NCI-H69 (cell line): ENCODE results near the gene NEMP1.
"Not testable (repeated sequence)": the region's sequence is repeated elsewhere in the genome, so short reads cannot be mapped to it uniquely, and the experiment has no call there.

ENCODE experiments used
- DNase-seq: peaks from one replicate; lab custom pipeline; 2025; lab: John Stamatoyannopoulos, UW

Gene NEMP1

GRCh38 chr12:57078519-57079404, at the start of gene NEMP1:
TSS of gene NEMP1 (minus strand) at chr12:57078791. CDS start at chr12:57078745, 46 bp downstream.
- DNase-seq, result peak; percentile 100

DNA sequence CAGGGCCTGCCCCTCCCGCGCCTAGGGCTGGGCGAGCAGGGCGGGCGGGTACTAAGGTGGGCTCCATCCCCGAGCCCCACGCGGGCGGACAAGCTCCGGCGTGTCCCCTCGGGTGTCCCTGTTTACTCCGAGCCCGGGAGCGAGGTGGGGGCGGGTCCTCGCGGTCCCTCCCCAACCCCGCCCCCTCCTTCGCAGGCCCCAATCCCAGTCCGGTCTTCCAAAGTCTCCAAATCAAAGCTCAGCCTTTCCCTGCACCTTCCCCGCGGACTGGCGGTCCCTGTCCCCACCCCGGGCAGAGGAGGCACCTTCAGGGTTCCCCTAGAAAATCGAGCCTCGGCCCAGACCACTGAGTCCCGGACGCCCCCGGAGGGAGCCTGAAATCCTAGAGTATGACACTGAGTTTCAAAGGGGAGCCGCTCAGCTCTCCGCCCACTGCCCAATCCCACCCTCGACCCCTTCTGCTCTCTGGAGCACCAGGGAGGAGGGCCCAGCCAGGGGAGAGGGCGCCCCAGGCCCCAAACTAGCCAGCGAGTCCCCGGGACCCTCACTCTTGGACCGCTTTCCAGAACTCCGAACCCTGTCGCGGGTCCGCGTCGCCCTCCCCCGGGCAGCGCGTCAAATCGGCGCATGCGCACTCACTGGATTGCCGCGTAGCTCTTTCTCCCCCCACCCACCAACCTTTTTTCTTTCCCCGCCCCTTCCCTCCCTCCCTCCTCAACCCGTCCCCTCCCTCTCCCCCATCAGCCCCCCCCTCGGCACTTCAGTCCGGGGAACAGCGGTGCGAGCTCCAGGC, 49.3 kb upstream of the NEMP1 start, which contains the start of gene LRP1:
TSS of gene LRP1 (plus strand) at position 758 of the 793 bp plus-strand sequence. CDS start 482 bp downstream, outside the sequence.
- DNase-seq, result peak; percentile 88

GRCh38 chr12:57127101-57127725, 48.6 kb upstream of the NEMP1 start:
- DNase-seq, result peak; percentile 64

DNA sequence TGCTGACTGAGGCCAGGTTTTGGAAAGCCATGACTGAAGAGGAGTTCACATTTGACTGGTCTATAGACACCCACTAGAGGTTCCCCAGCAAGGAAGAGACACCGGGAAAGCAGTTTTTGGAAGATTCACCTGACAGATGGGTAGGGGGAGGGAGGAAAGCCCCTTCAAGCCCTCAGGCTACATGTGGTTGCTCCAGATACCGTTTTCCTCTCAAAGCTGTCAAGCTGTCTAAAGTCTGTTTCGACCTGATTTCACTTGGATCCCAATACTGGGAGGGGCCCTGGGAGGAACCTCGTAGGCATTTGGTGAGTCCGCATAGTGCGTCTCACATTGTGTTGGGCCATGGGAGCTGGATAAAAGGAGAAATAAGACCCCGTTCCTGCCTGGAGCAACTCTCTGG, 48.0 kb upstream of the NEMP1 start:
- peak; percentile 59 for DNase-seq

DNA sequence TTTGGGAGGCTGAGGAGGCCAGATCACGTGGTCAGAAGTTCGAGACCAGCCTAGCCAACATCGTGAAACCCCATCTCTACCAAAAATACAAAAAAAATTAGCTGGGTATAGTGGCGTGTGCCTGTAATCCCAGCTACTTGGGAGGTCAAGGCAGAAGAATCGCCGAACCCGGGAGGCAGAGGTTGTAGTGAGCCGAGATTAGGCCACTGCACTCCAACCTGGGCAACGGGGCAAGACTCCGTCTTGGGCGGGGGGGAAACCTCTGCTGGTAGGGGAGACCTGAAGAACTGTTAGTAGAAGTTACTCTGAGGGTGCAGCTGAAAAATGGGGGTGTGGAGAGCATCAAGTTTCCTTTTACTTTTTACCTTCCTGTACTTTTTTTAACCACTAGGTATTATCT, 47.5 kb upstream of the NEMP1 start:
- DNase-seq, result no peak

GRCh38 chr12:57124261-57124877, 45.8 kb upstream of the NEMP1 start:
- peak; percentile 85 for DNase-seq

- no peak for DNase-seq
These were observed 45.2 kb upstream of the NEMP1 start for GRCh38 chr12:57123813-57124212.

GRCh38 chr12:57120718-57121117, 42.1 kb upstream of the NEMP1 start:
- DNase-seq, result not testable (repeated sequence)

GRCh38 chr12:57119294-57120085, 40.9 kb upstream of the NEMP1 start:
- DNase-seq, result no peak

DNA sequence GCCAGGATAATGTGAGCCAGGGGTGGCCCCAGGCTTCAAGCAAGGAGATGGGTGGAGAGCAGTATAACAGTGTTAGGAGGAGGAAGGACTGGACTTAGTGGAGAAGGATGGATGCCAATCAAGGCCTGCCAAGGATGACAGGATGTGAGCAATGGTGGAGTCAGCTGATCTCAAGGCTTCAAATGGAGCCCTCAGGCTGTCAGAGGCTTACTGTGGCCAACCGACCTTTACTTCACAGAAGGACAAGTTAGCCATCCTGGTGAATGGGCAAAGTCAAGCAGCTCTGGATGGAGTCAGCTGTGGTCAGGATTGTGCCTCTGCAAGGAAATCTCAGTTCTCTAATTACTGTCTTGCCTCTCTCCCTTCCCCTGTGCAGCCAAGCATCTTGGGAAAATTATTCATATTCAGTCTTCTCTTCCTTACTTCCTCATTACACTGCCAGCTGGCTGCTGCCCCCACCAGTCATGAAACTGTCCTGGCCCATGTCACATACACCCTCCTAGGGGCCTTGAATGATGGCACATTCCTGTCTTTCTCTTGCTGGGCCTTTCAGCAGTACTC, 40.2 kb upstream of the NEMP1 start:
- DNase-seq, result no peak

DNA sequence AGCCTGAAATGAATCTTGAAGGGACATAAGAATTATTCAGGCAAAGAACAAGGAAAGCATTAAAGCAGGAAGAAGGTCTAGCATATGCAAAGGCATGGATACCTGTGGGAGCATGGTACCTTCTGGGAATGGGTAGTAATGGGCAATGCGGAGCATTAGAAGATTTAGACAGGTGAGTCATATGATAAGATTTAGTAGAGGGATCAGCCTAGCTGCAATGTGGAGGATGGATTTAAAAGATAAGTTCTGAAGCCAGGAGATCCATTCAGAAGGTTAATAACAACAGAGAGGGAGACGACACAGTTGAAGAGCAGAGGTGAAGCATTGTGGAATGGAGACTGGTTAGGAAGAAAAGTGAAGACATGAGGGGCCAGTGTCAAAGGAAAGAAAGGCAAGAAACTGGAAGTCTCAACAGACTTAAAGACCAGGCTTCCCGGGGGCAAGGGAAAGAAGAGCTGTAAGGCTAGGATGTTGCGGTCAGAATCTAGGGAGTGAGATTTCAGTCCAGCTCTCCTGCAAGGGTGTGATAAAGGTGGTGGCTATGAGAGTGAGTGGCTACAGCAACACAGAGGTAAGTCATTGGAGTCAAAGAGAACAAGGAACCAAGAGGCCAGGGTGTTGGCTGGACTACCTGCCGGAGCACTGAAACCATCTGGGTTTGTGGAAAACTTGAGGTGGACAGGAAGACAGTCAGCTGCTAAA, 38.1 kb upstream of the NEMP1 start:
- no peak for DNase-seq

DNA sequence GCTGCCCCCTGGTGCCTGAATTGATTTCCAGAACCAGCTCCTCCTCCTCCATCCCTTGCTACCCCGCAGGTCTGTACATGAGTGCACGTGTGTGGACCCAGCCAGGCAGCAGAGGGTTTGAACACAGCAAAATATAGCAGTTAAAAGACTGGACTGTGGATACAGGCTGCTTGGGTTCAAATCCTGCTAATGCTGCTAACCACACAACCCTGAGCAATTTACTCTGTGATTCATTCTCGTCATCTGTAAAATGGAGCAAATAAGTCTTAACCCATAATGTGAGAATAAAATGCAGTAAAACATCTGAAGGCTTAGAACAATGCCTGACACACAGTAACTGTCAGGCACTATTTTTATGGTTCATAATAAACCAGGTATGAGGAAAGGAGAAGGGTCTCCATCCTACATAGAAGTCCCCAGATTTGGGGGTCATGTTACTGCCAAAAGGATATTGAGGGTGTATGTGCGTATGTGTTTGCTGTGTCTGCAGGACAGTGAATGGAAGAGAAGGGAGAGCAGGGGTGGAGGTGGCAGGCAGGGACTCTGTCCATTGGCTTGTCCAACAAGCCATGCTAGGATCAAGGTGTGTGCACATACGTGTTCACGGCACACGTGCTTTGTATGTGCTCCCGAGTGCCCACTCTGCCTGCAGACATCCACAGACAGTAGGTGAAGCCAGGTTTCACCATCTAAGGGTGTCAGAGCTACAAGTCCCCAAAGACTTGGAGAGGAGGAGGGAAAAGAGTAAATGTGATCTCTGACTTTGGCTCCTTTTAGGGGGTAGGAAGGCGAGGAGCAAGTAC, 34.1 kb upstream of the NEMP1 start:
- no peak for DNase-seq

DNA sequence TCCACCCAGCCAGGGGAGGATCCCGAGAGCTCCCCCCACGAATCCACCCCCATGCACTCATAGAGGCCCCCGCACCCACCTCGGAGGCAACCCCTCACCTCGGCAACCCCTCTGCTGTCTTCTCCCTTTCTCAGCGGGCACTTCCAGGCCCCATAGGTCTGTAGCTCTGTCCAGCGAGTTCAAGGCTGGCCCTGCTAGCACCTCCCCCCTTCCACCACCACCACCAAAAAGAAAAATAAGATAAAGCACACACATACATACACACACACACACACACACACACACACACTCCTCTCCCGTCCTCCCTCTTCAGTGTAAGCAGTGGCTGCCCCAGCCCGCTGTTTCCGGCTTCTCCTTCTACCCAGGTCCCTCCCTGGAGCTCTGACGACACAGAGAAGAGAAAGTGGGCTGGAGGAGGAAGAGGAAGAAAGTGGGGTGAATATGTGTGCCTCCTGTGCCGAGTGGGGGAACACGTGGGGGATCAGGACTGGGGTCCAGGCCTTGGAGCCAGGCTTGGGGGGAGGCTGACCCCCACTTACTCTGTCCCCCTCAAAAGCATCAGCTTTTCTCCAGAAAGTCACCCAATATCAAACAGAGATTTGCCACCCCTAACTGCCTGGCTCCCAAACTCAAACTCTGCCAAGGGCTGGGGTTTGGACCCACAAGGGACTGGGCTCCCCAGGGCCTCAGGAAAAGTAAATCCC, 32.6 kb upstream of the NEMP1 start, which contains the start of gene STAT6:
TSS of gene STAT6 (minus strand) at position 332 of the 704 bp plus-strand sequence. CDS start 3,084 bp downstream, outside the sequence.
- peak; percentile 14 for DNase-seq

GRCh38 chr12:57110104-57111030, 31.8 kb upstream of the NEMP1 start:
- DNase-seq, result no peak

GRCh38 chr12:57109207-57110103, 30.9 kb upstream of the NEMP1 start:
- no peak for DNase-seq

- DNase-seq, result no peak
These were observed 29.0 kb upstream of the NEMP1 start for GRCh38 chr12:57107456-57108155.
